PFSK-1 (cell line): ENCODE measurements around the gene FOXF1. TPM values are rescaled to one million over a fixed set of nuclear protein-coding genes. Genes with fewer than 3 reads are reported as not detected.

ENCODE experiments used
- FOXP2 ChIP-seq: optimal IDR thresholded peaks from 2 replicates; pipeline ENCODE3; 2011; ENCODE audit warnings: borderline replicate concordance, control low read depth, inconsistent platforms; ENCODE audit not compliant: insufficient read depth; ENCODE audit errors: extremely low read length, extremely low read depth
- POLR2AphosphoS5 ChIP-seq: IDR thresholded peaks from 2 replicates; pipeline ENCODE4 v1.6.1; 2012; ENCODE audit warnings: low read depth, mild to moderate bottlenecking, control low read depth, low read length, moderate library complexity
- REST ChIP-seq, 2 experiments: IDR thresholded peaks; 2 replicates each; pipeline versions ENCODE4 v1.6.1 to v1.8.0; 2011 to 2012; ENCODE audit warnings: low read depth in 2 of 2, low read length in 2 of 2, control low read depth in 1 of 2, inconsistent platforms in 1 of 2, mild to moderate bottlenecking in 1 of 2, moderate library complexity in 1 of 2; ENCODE audit not compliant: insufficient read depth in 1 of 2
- SIN3A ChIP-seq: IDR thresholded peaks from 2 replicates; pipeline ENCODE4 v1.6.1; 2012; ENCODE audit warnings: mild to moderate bottlenecking, low read length, moderate library complexity, borderline replicate concordance; ENCODE audit not compliant: insufficient read depth
- TAF1 ChIP-seq: IDR thresholded peaks from 2 replicates; pipeline ENCODE4 v1.6.1; 2012; ENCODE audit warnings: low read length, control low read depth, borderline replicate concordance; ENCODE audit not compliant: insufficient read depth
- polyA plus RNA-seq: library from polyadenylated mRNA; unstranded; fragments of >200 nt; gene quantifications from one replicate; pipeline ENCODE4 v1.2.1, GENCODE V29; 2012; ENCODE audit warnings: low read depth, missing spikeins; ENCODE audit not compliant: insufficient read length

Gene FOXF1
- 12.6 TPM for polyA plus RNA-seq

GRCh38 chr16:86510465-86511261, at the start of gene FOXF1:
FOXF1 (plus strand) TSS chr16:86510527; CDS start chr16:86510570, 43 bp downstream.
- no peak for TF ChIP-seq TAF1
- no peak for TF ChIP-seq POLR2AphosphoS5
- no peak for TF ChIP-seq SIN3A
- TF ChIP-seq FOXP2: no peak
- TF ChIP-seq REST (IDR thresholded peaks at IDR 0.05; ENCODE audit: insufficient read depth in 1 of 2, low read depth in 2 of 2, low read length in 2 of 2): no peak

GRCh38 chr16:86461037-86461436, 49.3 kb upstream of the FOXF1 start:
- no peak for TF ChIP-seq SIN3A
- TF ChIP-seq POLR2AphosphoS5: no peak
- TF ChIP-seq REST (IDR thresholded peaks at IDR 0.05; ENCODE audit: insufficient read depth in 1 of 2, low read depth in 2 of 2, low read length in 2 of 2): no peak
- no peak for TF ChIP-seq FOXP2
- TF ChIP-seq TAF1: no peak

- TF ChIP-seq SIN3A (no peak), TAF1 (no peak), FOXP2 (no peak), REST (IDR thresholded peaks at IDR 0.05; ENCODE audit: insufficient read depth in 1 of 2, low read depth in 2 of 2, low read length in 2 of 2) (no peak), POLR2AphosphoS5 (no peak)
Observed at GRCh38 chr16:86462334-86463084, 47.8 kb upstream of the FOXF1 start.

- TF ChIP-seq FOXP2 (no peak), POLR2AphosphoS5 (no peak), REST (IDR thresholded peaks at IDR 0.05; ENCODE audit: insufficient read depth in 1 of 2, low read depth in 2 of 2, low read length in 2 of 2) (no peak), TAF1 (no peak), SIN3A (no peak)
Observed at GRCh38 chr16:86464044-86464443, 46.3 kb upstream of the FOXF1 start.
